GM12874 (cell line): ENCODE data around the gene GLI3.

Source experiments
- CTCF ChIP-seq: IDR thresholded peaks from 2 replicates; pipeline ENCODE4 v1.5.1; 2011; ENCODE audit warnings: low read depth, mild to moderate bottlenecking, control low read depth, low read length, moderate library complexity; ENCODE audit not compliant: insufficient read depth

Gene GLI3

GRCh38 chr7:42162560-42163325 is 74.3 kb downstream of the GLI3 start:
- TF ChIP-seq CTCF = no peak

- TF ChIP-seq CTCF = no peak
Measured at GRCh38 chr7:42161719-42162118, 75.3 kb downstream of the GLI3 start.

GRCh38 chr7:42161110-42161509 is 75.9 kb downstream of the GLI3 start:
- no peak for TF ChIP-seq CTCF

GRCh38 chr7:42159130-42159529 is 77.9 kb downstream of the GLI3 start:
- no peak for TF ChIP-seq CTCF

- no peak for TF ChIP-seq CTCF
Measured at GRCh38 chr7:42156967-42157721, 79.9 kb downstream of the GLI3 start.

GRCh38 chr7:42156291-42156865 is 80.6 kb downstream of the GLI3 start:
- TF ChIP-seq CTCF = no peak

- no peak for TF ChIP-seq CTCF
Measured at GRCh38 chr7:42155584-42156290, 81.3 kb downstream of the GLI3 start.
